Hindlimb muscle (tissue), 1 donor: Measurements from ENCODE around the gene MRM1. TPM values are rescaled to one million over a fixed set of nuclear protein-coding genes. Genes with fewer than 3 reads are reported as not detected.

ENCODE experiments used
- DNase-seq: peaks from one replicate; pipeline ENCODE4 v3.0.0-alpha.2; 2013
- polyA plus RNA-seq: library from polyadenylated mRNA; unstranded; fragments of 120-200 nt; gene quantifications from one replicate; pipeline ENCODE4 v1.2.1, GENCODE V29; 2013; ENCODE audit not compliant: insufficient read length

Gene MRM1
- 5.0 TPM for polyA plus RNA-seq

GRCh38 chr17:36601303-36602029 lies at the start of gene MRM1:
Gene MRM1, plus strand, starts transcription at chr17:36601583. Its CDS starts 228 bp downstream, at chr17:36601811.
- peak; percentile 91 for DNase-seq

- DNase-seq, result no peak
Measured at GRCh38 chr17:36553459-36553858, 47.9 kb upstream of the MRM1 start.

- no peak for DNase-seq
Measured at GRCh38 chr17:36566081-36566480, 35.3 kb upstream of the MRM1 start.

- DNase-seq, result no peak
Measured at GRCh38 chr17:36575028-36575427, 26.4 kb upstream of the MRM1 start.

- DNase-seq, result no peak
Measured at GRCh38 chr17:36576793-36577192, 24.6 kb upstream of the MRM1 start.

GRCh38 chr17:36578671-36579070 lies 22.7 kb upstream of the MRM1 start:
- no peak for DNase-seq

- DNase-seq, result no peak
Measured at GRCh38 chr17:36583787-36584186, 17.6 kb upstream of the MRM1 start.

GRCh38 chr17:36586138-36586537 lies 15.2 kb upstream of the MRM1 start:
- DNase-seq, result no peak

- no peak for DNase-seq
Measured at GRCh38 chr17:36590082-36590481, 11.3 kb upstream of the MRM1 start.

- DNase-seq, result peak; percentile 71
Measured at GRCh38 chr17:36591434-36592315, 9.7 kb upstream of the MRM1 start, which contains the start of gene DHRS11. Gene DHRS11, plus strand, starts transcription at chr17:36591879. Its CDS starts 131 bp downstream, at chr17:36592010.

GRCh38 chr17:36592316-36592715 lies 9.1 kb upstream of the MRM1 start:
- DNase-seq, result no peak

- DNase-seq, result no peak
Measured at GRCh38 chr17:36592716-36593321, 8.6 kb upstream of the MRM1 start.

- no peak for DNase-seq
Measured at GRCh38 chr17:36593656-36594316, 7.6 kb upstream of the MRM1 start.

GRCh38 chr17:36594626-36595401 lies 6.6 kb upstream of the MRM1 start:
- no peak for DNase-seq

- no peak for DNase-seq
Measured at GRCh38 chr17:36597226-36597625, 4.2 kb upstream of the MRM1 start.

- no peak for DNase-seq
Measured at GRCh38 chr17:36597866-36598777, 3.3 kb upstream of the MRM1 start.

GRCh38 chr17:36598951-36599401 lies 2.4 kb upstream of the MRM1 start:
- DNase-seq, result no peak

- no peak for DNase-seq
Measured at GRCh38 chr17:36599546-36600250, 1.7 kb upstream of the MRM1 start.

GRCh38 chr17:36600465-36600864 lies 918 bp upstream of the MRM1 start:
- DNase-seq, result no peak

GRCh38 chr17:36600936-36601302 lies 464 bp upstream of the MRM1 start:
- DNase-seq, result no peak
